ENCODE results near the gene EXT2. TPM values are rescaled to one million over a fixed set of nuclear protein-coding genes. Genes with fewer than 3 reads are reported as not detected.

EXT2 gene
- total RNA-seq, 1 donor from 2014 or later = 106 TPM

DNA sequence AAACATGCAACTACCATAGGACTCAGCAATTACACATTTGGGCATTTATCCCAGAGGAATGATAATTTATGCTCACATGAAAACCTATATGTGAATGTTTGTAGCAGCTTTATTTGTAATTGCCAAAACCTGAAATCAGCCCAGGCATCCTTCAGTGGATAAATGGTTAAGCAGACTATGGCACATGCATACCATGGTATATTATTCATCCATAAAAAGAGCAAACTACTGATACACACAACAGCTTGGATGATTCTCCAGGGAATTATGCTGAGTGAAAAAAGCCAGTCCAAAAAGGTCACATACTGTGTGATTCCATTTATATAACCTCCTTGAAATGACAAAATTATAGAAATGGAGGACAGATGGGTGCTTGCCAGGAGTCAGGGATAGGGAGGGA is 127.8 kb downstream of the EXT2 start:
- H3K4me1 Mint-ChIP-seq (ENCODE audit: low read depth) = peaks cover 29% of the 10 kb centered on the region
- no peak overlapping the region for H3K27ac Mint-ChIP-seq (ENCODE audit: unreplicated experiment)
- H3K27me3 Mint-ChIP-seq (ENCODE audit: low read depth) = no peaks in the 10 kb centered on the region
- TF ChIP-seq, protein P1, sequence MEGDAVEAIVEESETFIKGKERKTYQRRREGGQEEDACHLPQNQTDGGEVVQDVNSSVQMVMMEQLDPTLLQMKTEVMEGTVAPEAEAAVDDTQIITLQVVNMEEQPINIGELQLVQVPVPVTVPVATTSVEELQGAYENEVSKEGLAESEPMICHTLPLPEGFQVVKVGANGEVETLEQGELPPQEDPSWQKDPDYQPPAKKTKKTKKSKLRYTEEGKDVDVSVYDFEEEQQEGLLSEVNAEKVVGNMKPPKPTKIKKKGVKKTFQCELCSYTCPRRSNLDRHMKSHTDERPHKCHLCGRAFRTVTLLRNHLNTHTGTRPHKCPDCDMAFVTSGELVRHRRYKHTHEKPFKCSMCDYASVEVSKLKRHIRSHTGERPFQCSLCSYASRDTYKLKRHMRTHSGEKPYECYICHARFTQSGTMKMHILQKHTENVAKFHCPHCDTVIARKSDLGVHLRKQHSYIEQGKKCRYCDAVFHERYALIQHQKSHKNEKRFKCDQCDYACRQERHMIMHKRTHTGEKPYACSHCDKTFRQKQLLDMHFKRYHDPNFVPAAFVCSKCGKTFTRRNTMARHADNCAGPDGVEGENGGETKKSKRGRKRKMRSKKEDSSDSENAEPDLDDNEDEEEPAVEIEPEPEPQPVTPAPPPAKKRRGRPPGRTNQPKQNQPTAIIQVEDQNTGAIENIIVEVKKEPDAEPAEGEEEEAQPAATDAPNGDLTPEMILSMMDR (IDR thresholded peaks at IDR 0.05) = no peak
- no peak overlapping the region for H3K4me3 Mint-ChIP-seq (ENCODE audit: unreplicated experiment)
- H3K36me3 Mint-ChIP-seq (ENCODE audit: low read depth) = peaks cover 4% of the 10 kb centered on the region
- no peaks in the 10 kb centered on the region for H3K9me3 Mint-ChIP-seq (ENCODE audit: low read depth)
- no peak for DNase-seq (ENCODE audit: low spot score)

DNA sequence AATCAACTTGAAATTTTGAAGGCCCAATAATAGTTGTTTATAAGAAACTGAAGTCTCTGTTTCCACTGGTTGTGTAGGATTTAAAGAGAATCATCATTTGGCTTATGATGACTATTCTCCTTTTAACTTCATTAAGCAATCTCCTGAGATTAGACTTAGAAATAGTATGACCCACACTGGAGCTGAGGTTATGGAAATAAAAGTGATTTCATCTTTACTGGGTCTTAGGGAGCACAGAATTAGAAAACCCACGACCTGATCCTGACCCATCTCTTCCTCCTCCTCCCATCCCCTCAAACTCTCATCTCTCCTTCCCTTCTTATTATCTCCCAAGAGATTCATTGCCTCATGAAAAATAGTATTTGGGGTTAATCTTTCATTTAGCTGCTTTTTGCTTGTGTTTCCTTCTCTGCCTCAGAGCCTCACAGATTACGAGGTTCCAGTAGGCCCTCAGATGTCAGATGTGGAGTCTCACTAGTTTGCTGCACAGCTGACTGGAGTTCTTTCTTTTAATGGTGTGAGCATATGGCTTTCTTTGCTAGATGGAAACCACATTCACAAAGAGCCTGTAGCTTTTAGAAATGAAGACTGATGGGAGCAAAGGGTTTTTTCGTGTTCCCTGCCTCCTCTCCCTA is 129.5 kb downstream of the EXT2 start:
- Mint-ChIP-seq H3K9me3 (ENCODE audit: low read depth) (no peaks in the 10 kb centered on the region), H3K4me3 (ENCODE audit: unreplicated experiment) (no peak overlapping the region), H3K27ac (ENCODE audit: unreplicated experiment) (no peak overlapping the region), H3K27me3 (ENCODE audit: low read depth) (no peaks in the 10 kb centered on the region), H3K4me1 (ENCODE audit: low read depth) (peaks cover 46% of the 10 kb centered on the region), H3K36me3 (ENCODE audit: low read depth) (peaks cover 4% of the 10 kb centered on the region)
- TF ChIP-seq, protein P1 (IDR thresholded peaks at IDR 0.05) = no peak
- DNase-seq (ENCODE audit: low spot score) = no peak

DNA sequence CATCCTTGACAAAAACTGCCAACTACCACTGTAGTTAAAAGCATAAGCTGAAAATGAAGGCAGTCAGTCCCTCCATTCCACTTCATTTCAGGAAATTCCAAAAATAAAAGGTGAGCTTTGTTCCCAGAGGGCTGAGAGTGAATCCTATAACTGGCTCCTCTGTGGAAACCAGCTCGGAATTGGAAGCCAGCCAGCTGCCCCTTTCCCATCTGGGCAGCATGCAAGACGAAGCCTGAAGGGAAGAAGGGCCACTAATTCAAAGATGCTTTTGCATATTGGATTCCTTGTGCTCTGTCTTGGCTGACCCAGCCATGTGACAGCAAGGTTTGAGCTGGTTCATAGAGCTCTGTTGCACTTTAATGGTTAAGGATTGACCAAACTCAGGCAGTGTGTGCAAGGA is 131.0 kb downstream of the EXT2 start:
- peaks cover 36% of the 10 kb centered on the region for H3K4me1 Mint-ChIP-seq (ENCODE audit: low read depth)
- TF ChIP-seq, protein P1 (IDR thresholded peaks at IDR 0.05) = no peak
- no peaks in the 10 kb centered on the region for H3K9me3 Mint-ChIP-seq (ENCODE audit: low read depth)
- no peak for DNase-seq (ENCODE audit: low spot score)
- peaks cover 4% of the 10 kb centered on the region for H3K36me3 Mint-ChIP-seq (ENCODE audit: low read depth)
- no peak overlapping the region for H3K4me3 Mint-ChIP-seq (ENCODE audit: unreplicated experiment)
- H3K27me3 Mint-ChIP-seq (ENCODE audit: low read depth) = no peaks in the 10 kb centered on the region
- no peak overlapping the region for H3K27ac Mint-ChIP-seq (ENCODE audit: unreplicated experiment)

DNA sequence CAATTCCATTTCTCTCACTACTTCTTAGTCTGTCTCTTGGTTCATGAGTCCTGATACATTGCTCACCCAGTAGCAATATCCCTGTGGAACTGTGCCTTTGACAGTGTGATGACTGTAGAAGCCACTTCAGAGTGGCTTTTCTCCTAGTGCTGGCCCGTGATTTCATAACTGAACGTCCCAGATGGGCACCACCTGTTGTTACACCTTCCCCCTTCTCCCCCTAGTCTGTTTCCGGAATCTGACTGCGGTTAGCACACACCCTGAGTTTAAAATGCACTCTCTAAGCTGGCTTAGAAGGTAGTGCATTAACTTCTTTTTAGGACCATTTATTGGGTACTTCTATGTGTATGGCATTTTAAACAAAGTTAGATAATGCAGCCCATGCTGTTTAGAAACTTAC is 131.5 kb downstream of the EXT2 start:
- H3K9me3 Mint-ChIP-seq (ENCODE audit: low read depth) = no peaks in the 10 kb centered on the region
- no peaks in the 10 kb centered on the region for H3K27me3 Mint-ChIP-seq (ENCODE audit: low read depth)
- H3K4me1 Mint-ChIP-seq (ENCODE audit: low read depth) = peaks cover 34% of the 10 kb centered on the region
- H3K4me3 Mint-ChIP-seq (ENCODE audit: unreplicated experiment) = no peak overlapping the region
- DNase-seq (ENCODE audit: low spot score) = no peak
- peaks cover 4% of the 10 kb centered on the region for H3K36me3 Mint-ChIP-seq (ENCODE audit: low read depth)
- TF ChIP-seq, protein P1 (IDR thresholded peaks at IDR 0.05) = no peak
- H3K27ac Mint-ChIP-seq (ENCODE audit: unreplicated experiment) = no peak overlapping the region

DNA sequence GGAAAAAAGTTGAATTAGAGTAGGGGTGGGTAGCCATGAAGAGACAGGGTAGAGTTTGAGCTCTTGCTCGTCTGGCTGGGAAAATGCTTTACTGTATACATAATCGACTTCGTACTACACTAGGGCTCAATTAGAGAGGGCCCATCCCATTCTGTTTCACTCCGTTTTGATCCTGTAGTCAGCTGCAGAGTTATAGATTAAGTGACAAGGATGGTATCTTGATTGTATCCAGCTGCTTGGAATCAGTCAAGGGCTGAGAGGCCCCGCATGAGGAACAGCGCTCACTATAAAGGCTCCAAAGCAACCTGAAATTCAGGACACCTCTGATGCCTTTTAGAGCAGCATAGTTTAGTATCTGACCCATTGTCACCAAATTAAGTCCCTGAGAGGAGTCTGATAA is 132.9 kb downstream of the EXT2 start:
- Mint-ChIP-seq H3K27ac (ENCODE audit: unreplicated experiment) (no peak overlapping the region), H3K27me3 (ENCODE audit: low read depth) (no peaks in the 10 kb centered on the region), H3K4me3 (ENCODE audit: unreplicated experiment) (no peak overlapping the region), H3K4me1 (ENCODE audit: low read depth) (peaks cover 27% of the 10 kb centered on the region), H3K9me3 (ENCODE audit: low read depth) (no peaks in the 10 kb centered on the region), H3K36me3 (ENCODE audit: low read depth) (peaks cover 6% of the 10 kb centered on the region)
- TF ChIP-seq, protein P1 (IDR thresholded peaks at IDR 0.05) = no peak
- DNase-seq (ENCODE audit: low spot score) = no peak
